Measurements from ENCODE around the gene NETO1. TPM values are rescaled to one million over a fixed set of nuclear protein-coding genes. Genes with fewer than 3 reads are reported as not detected.

The NETO1 gene
- total and polyA plus RNA-seq, 7 donors, result under 0.01 to 0.86 TPM; not detected in 5

DNA sequence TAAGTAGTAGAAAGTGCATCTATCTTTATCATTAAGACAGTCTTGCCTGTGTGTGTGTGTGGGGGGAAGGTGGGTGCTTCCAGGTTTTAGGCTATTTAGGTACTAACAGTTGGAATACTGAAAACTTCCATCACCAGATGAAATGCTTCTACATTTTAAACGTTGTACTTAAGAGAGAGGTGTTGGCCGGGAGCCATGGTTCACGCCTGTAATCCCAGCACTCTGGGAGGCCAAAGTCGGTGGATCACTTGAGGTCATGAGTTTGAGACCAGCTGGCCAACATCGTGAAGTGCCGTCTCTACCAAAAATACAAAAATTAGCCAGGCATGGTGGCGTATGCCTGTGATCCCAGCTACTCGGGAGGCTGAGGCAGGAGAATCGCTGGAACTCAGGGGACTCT, 4.0 kb downstream of the NETO1 start:
- peaks cover 20 to 38% (median 28%) of the 10 kb centered on the region in 3 donors for H3K27me3 ChIP-seq
- H3K4me3 ChIP-seq, result no peak overlapping the region
- WGBS, 2 donors, result 78 to 85% methylated on average over 9 of the region's 9 CpGs
- no peak for DNase-seq
- no peaks in the 10 kb centered on the region for H3K9me3 ChIP-seq
- H3K27ac ChIP-seq, result no peak overlapping the region
- no peaks in the 10 kb centered on the region for H3K36me3 ChIP-seq
- peaks cover 0 to 21% (median 17%) of the 10 kb centered on the region in 4 donors for H3K4me1 ChIP-seq
- TF ChIP-seq POLR2A (IDR thresholded peaks at IDR 0.05) (no peak), EP300 (IDR thresholded peaks at IDR 0.05) (no peak), CTCF (IDR thresholded peaks at IDR 0.05) (no peak), POLR2AphosphoS5 (IDR thresholded peaks at IDR 0.05) (no peak)
- intact Hi-C loops (cut with DNase I), result no loop called here

- intact Hi-C loops (cut with DNase I), result no loop called here
- no peaks in the 10 kb centered on the region for H3K36me3 ChIP-seq
- no peaks in the 10 kb centered on the region for H3K4me1 ChIP-seq
- H3K27me3 ChIP-seq, result peaks cover 0 to 3% (median 0%) of the 10 kb centered on the region in 3 donors
- H3K27ac ChIP-seq, result no peak overlapping the region
- TF ChIP-seq EP300 (IDR thresholded peaks at IDR 0.05) (no peak), CTCF (IDR thresholded peaks at IDR 0.05) (no peak), POLR2AphosphoS5 (IDR thresholded peaks at IDR 0.05) (no peak), POLR2A (IDR thresholded peaks at IDR 0.05) (no peak)
- H3K4me3 ChIP-seq, result no peak overlapping the region
- DNase-seq, result no peak
- H3K9me3 ChIP-seq, result no peaks in the 10 kb centered on the region
- 82 to 92% methylated on average over 4 of the region's 4 CpGs for WGBS, 2 donors
These were observed 8.7 kb downstream of the NETO1 start for GRCh38 chr18:72859088-72859487.

GRCh38 chr18:72849671-72850070, 18.1 kb downstream of the NETO1 start:
- no peak overlapping the region for H3K4me3 ChIP-seq
- intact Hi-C loops (cut with DNase I), result no loop called here
- H3K36me3 ChIP-seq, result no peaks in the 10 kb centered on the region
- no peaks in the 10 kb centered on the region for H3K4me1 ChIP-seq
- DNase-seq, result no peak
- H3K27ac ChIP-seq, result no peak overlapping the region
- H3K9me3 ChIP-seq, result no peaks in the 10 kb centered on the region
- no peak for TF ChIP-seq POLR2AphosphoS5 (IDR thresholded peaks at IDR 0.05)
- TF ChIP-seq EP300 (IDR thresholded peaks at IDR 0.05), result no peak
- no peak for TF ChIP-seq CTCF (IDR thresholded peaks at IDR 0.05)
- TF ChIP-seq POLR2A (IDR thresholded peaks at IDR 0.05), result no peak
- 68 to 78% methylated on average over 3 of the region's 3 CpGs for WGBS, 2 donors
- H3K27me3 ChIP-seq, result no peaks in the 10 kb centered on the region

DNA sequence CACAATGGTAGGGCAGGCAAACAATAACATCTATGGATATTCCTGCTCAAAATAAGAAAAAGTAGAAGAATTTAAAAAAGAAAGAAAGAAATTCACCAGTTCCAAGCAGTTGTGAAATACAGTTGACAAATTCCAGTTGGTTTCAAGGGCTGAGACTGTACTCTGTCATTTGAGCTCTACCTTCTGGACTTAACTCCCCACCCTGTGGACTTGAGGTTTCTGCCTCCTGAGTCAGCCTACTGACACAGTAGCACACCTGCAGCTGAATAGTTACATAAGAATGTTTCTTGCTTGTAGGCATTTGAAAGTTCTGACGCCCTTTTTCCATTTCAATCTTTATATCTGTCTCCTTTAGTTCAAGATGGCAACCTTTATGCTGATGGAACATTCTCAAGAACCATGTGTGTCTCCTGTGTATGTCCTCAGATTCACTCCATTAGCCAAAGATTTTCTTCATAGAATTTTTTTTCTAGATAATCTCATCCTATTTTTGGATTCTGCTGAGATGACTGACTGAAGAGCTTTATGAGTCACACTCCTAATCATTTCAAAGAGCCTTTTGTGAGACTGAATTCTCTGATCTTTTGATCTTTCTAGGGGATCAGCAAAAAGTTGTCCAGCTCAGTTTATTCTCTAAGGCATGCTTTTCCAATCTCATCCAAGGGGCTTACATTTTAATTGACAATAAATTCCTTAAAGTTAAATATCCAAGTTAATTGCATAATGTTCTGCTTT, 19.1 kb downstream of the NETO1 start:
- H3K9me3 ChIP-seq, result no peaks in the 10 kb centered on the region
- intact Hi-C loops (cut with DNase I), result no loop called here
- DNase-seq, result no peak
- no peaks in the 10 kb centered on the region for H3K36me3 ChIP-seq
- H3K27me3 ChIP-seq, result no peaks in the 10 kb centered on the region
- TF ChIP-seq CTCF (IDR thresholded peaks at IDR 0.05) (no peak), POLR2A (IDR thresholded peaks at IDR 0.05) (no peak), EP300 (IDR thresholded peaks at IDR 0.05) (no peak), POLR2AphosphoS5 (IDR thresholded peaks at IDR 0.05) (no peak)
- no peaks in the 10 kb centered on the region for H3K4me1 ChIP-seq
- 27 to 78% methylated on average over 1 of the region's 1 CpG for WGBS, 2 donors
- H3K4me3 ChIP-seq, result no peak overlapping the region
- H3K27ac ChIP-seq, result no peak overlapping the region

GRCh38 chr18:72847771-72848170, 20.0 kb downstream of the NETO1 start:
- H3K27me3 ChIP-seq, result no peaks in the 10 kb centered on the region
- no peak for TF ChIP-seq POLR2A (IDR thresholded peaks at IDR 0.05)
- no peak for TF ChIP-seq EP300 (IDR thresholded peaks at IDR 0.05)
- no peak for TF ChIP-seq CTCF (IDR thresholded peaks at IDR 0.05)
- TF ChIP-seq POLR2AphosphoS5 (IDR thresholded peaks at IDR 0.05), result no peak
- no peaks in the 10 kb centered on the region for H3K36me3 ChIP-seq
- H3K4me1 ChIP-seq, result no peaks in the 10 kb centered on the region
- 82 to 85% methylated on average over 1 of the region's 1 CpG for WGBS, 2 donors
- intact Hi-C loops (cut with DNase I), result no loop called here
- H3K9me3 ChIP-seq, result no peaks in the 10 kb centered on the region
- no peak for DNase-seq
- H3K4me3 ChIP-seq, result no peak overlapping the region
- no peak overlapping the region for H3K27ac ChIP-seq

Data from sigmoid colon (tissue), 7 donors.